Heart left ventricle (tissue), 13 donors: Measurements from ENCODE around the gene LHX2.

Experiments used
- CTCF ChIP-seq, 12 donors: fragments of 200-600 bp; sonication (generic) in 4 of 12; IDR thresholded peaks; one replicate each; pipeline versions ENCODE4 v1.5.0 to v1.8.0; 2018 to 2022; ENCODE audit warnings: antibody characterized with exemption in 12 of 12, mild to moderate bottlenecking in 5 of 12
- POLR2A ChIP-seq, 2 donors: fragments of 450-650 bp; IDR thresholded peaks; one replicate each; pipeline ENCODE4 v1.6.1; 2017; ENCODE audit warnings: antibody characterized with exemption in 2 of 2, mild to moderate bottlenecking in 2 of 2, moderate library complexity in 2 of 2
- donor health status: ischemic (EF 13 %, LVEDD 7.1; RV severe dilation, severe dysfunction).
- donor health status: DM: no; HTN: yes; CAD: no.
- donor health status: DM: no; HTN: no; CAD: no.
- donor health status: ischemic (EF 25% LVEDD 6.9; RV normal size, moderate dysfunction).
- donor health status: ischemic (EF 25% LVEDD 5.7; RV mildly dilated, moderate dysfunction).
- donor health status: ischemic (EF 35%, LVEDD 5.7; RV mildly dilated, moderate dysfunction).
- donor health status: nonischemic (EF 11% LVEDD 7.7; RV severe dilation, severe dysfunction).
- donor health status: DM: yes; HTN: yes; CAD: no.
- donor health status: PGD.
- donor health status: ischemic (EF 29% LVEDD 5.4; RV normal size, mild dysfunction).
- donor health status: nonischemic (EF 23%, LVEDD 6.1; RV moderate dilation, normal function).

DNA sequence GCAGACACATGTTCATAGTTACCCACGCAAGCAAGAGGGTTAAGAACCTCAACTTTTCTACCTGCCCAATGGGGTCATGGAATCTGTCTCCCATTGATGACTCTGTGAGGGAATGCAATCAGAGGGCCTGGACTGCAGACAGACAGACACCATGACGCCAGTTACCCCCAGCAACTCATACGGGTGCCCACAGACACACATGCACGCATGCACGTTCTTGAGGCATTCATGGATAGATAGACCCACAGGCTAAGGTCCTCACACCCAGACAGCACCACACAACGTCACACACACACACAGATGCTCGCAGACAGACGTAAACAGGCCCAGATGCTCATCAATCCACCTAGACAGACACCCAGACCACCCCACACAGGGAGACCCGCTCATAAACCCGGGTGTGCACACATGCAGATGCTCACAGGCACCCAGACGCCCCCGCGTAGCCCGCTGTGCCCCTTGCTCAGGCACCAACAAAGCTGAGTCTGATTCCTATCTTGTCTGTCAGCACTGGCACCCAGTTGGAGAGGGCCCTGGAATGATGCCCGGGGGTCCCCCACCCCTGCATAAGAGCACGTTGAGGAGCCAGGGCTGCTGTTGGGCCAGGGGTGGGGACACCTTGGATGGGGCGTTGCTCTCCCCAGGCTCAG lies 23.6 kb downstream of the LHX2 start:
- no peak for TF ChIP-seq CTCF (IDR thresholded peaks at IDR 0.05)
- TF ChIP-seq POLR2A (IDR thresholded peaks at IDR 0.05) = no peak
